GM21723 (cell line): ENCODE data around the gene PCCA.

Experiments
- ATAC-seq: cut with Tn5 transposase; IDR thresholded peaks from one replicate; pipeline ENCODE4 v1.9.1; 2021; ENCODE audit warnings: mild to moderate bottlenecking, moderate library complexity; ENCODE audit not compliant: unreplicated experiment

The PCCA gene

GRCh38 chr13:100534911-100535310 lies 446.0 kb downstream of the PCCA start:
- ATAC-seq: no peak

GRCh38 chr13:100535426-100536135 lies 446.7 kb downstream of the PCCA start:
- ATAC-seq: no peak

GRCh38 chr13:100536643-100537180 lies 447.8 kb downstream of the PCCA start:
- ATAC-seq: no peak

- ATAC-seq: no peak
Observed at GRCh38 chr13:100537486-100537885, 448.6 kb downstream of the PCCA start.

GRCh38 chr13:100537951-100538462 lies 449.1 kb downstream of the PCCA start:
- ATAC-seq: no peak

GRCh38 chr13:100540621-100541020 lies 451.7 kb downstream of the PCCA start:
- no peak for ATAC-seq

- ATAC-seq: no peak
Observed at GRCh38 chr13:100541897-100542825, 453.3 kb downstream of the PCCA start.

- ATAC-seq: peak; percentile 95
Observed at GRCh38 chr13:100542826-100543156, 453.9 kb downstream of the PCCA start.

- no peak for ATAC-seq
Observed at GRCh38 chr13:100543872-100544602, 455.1 kb downstream of the PCCA start.

GRCh38 chr13:100544866-100545683 lies 456.2 kb downstream of the PCCA start:
- ATAC-seq: no peak

GRCh38 chr13:100545684-100546061 lies 456.8 kb downstream of the PCCA start:
- no peak for ATAC-seq

GRCh38 chr13:100546713-100547405 lies 458.0 kb downstream of the PCCA start:
- ATAC-seq: no peak

GRCh38 chr13:100547791-100548201 lies 458.9 kb downstream of the PCCA start:
- no peak for ATAC-seq

- no peak for ATAC-seq
Observed at GRCh38 chr13:100549316-100549715, 460.4 kb downstream of the PCCA start.

- no peak for ATAC-seq
Observed at GRCh38 chr13:100552755-100553154, 463.9 kb downstream of the PCCA start.

GRCh38 chr13:100559886-100560285 lies 471.0 kb downstream of the PCCA start:
- ATAC-seq: no peak

- no peak for ATAC-seq
Observed at GRCh38 chr13:100560498-100561157, 471.7 kb downstream of the PCCA start.

GRCh38 chr13:100561158-100561499 lies 472.2 kb downstream of the PCCA start:
- ATAC-seq: no peak

- no peak for ATAC-seq
Observed at GRCh38 chr13:100561599-100562204, 472.8 kb downstream of the PCCA start.
